ENCODE measurements around the gene MYOM1.
A peak's percentile ranks its signal among the peaks of the same experiment; 100 is the strongest.
"Not testable (repeated sequence)": the region's sequence is repeated elsewhere in the genome, so short reads cannot be mapped to it uniquely, and the experiment has no call there.

The MYOM1 gene

DNA sequence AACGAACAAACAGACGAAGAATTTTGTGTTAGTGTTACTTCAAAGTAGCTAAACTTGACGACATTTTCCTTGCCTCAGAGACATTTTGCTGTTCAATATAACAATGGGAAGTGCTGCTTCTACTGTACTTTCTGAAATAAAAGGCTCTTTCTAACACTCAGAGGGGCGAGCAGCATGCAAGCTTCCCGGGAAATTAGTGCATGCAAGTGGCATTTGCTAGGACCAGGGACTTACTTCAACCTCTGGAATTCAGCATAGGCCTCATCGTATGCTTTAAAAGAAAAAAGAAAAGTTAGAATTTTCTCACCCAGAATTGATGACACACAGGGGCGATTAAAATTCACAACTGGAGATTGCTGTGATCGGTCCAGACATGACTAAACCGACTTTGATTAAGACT lies 144.3 kb downstream of the MYOM1 start:
- no peak for DNase-seq

DNA sequence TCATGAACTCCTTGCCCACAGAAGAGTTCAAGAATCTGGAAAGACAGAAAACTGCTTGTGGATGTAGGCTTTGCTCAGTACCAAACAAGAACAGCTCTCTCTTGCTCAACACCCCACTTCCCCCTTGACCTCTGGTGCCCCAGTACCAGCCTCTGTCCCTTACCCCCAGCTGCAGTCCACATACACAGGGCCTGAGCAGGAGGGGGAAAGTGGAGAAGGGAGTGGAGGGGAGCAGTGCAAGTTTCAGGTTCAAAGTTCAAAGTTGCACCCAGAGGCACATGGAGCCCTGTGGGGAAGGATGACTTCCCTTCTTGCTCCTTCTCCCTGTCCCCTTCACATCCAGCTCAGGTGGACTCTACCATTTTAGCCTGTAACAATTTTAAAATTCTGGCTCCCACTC lies 145.7 kb downstream of the MYOM1 start:
- DNase-seq = no peak

DNA sequence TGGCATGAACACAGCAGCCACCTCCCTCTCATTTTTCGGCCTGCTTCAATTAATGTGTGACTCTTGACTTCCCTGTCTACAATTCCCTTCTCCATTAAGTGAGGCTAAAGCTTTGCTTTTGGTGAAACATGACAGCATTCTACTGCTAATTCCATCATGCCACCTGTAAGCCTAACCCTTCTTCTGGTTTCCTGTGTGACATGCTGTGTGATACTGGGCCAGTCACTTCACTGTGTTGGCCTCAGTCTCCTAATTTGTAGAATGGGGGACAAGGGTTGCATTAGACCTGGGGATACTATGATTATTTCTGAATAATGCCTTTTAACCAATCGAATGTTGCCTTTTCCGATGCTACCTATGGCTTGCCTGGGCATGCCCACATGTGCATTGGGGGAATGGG lies 146.4 kb downstream of the MYOM1 start:
- not testable (repeated sequence) for DNase-seq

DNA sequence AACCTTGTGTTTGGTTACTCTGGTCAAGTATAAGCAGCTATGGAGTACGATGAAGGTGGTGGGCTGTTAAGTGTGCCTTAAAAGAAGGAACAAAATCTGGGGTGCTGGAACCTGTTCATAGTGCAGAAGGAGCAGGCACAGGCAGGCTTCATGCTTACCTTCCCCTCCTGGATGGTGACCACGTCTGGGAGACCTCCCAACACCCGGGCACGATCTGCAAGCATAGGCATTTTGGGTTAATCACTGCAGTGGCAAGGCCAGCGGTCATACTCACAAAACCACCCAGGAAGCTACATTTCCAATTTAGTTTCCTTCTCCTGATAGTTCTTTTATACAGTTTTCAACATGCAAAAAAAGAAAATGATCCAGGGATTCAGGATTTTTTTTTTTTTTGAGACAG lies 148.1 kb downstream of the MYOM1 start:
- no peak for DNase-seq

DNA sequence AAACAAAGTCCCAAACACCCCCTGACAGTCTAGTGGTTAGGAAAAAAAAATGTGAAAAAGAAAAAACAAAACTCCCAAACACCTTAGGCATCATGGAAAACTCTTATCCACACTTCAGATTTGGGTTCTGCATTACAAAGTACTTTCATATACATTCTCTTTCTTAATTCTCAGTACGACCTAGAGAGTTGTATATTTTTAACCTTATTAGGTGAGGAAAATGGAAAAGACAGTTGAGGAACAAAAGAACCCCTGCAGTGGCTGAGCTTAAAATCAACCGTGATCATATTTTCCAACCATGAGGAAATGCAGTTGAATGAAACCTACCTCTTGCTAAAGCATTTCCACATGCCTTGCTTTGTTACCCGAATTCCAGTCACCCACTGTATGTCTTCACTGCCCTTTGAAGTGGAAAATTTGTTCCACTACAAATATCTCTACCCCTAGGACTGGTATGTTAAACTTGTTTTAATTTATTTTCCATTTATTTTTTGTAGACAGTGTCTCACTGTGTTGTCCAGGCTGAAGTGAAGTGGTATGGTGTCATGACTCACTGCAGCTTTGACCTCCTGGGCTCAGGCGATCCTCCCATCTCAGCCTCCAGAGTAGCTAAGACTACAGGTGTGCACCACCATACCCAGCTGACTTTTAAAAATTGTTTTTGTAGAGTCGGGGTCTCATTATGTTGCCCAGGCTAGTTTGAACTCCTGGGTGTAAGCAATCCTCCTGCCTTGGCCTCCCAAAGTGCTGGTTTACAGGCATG lies 149.9 kb downstream of the MYOM1 start:
- DNase-seq = no peak

DNA sequence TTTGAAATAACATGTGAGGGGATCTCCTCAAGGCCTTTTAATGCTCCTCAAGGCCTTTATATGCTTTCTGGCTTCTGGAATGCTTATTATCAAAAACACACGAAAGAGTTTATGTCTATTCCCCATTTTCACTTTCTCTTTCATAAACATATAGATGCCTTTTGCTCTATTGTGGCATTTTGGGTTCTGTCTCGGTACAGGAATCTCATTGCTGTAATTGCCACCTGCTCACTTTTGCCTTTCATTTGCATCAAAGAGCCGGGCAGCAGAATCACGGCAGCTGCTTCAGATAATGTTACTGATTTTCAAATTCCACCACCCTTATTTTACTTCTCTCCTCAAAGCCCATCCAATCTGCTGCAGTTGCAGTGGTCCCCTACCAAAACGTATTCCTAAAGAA lies 152.0 kb downstream of the MYOM1 start:
- DNase-seq = no peak

DNA sequence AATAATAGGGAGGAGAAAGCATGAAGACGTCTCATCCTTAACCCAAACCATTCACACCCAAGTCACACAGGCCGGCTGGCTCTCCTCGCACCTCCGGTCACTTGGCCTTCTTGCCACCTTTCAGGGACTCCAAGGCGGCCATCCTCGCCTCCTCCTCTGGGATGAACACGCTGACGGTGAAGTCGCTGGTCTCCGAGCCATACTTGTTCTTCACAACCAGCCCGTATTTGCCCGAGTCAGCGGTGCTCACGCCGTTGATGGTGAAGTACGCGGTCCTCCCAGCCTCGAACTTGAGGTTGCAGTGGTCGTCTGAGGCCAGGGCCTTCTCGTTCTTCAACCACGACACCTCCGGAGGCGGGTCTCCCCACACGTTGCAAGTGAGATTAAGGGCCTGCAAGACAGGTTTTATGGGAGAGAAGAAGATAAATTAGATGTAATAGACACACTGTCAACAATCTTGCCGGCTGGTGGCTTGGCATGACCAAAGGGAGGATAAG lies 152.6 kb downstream of the MYOM1 start:
- no peak for DNase-seq

DNA sequence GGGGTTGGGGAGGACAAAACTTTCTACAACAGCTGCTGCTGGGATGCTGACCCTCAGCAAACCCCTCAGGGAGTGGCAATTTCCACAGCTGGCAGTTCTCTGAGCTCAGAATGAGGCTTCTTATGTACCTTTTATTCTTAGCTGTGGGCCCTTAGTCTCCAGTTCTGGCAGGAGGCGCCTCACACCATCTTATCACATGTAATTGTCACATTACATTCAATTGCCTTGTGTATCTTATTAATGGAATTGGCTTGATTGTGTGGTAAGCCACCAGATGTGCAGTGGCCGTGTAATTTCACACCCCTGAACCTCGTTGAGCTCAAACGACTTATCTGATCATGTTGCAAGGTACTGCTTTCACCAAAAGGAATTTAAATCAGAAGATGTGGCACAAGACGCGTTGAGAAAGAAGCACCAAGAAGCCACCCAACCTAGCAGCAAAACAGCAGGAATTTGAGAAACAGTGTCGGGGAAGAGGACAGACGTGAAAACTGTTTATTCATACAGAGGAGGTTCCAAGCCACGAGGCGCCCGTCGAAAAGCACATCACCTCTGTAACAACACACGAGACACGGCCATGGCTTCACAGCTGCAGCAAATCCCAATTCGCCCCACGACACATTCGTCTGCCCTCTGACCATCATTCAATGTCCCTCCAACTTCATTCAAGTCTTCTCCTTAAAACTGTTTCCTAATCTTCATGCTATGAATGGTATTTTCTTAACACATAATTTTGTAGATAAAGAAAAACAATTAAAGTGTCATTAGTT lies 153.2 kb downstream of the MYOM1 start:
- DNase-seq = no peak

DNA sequence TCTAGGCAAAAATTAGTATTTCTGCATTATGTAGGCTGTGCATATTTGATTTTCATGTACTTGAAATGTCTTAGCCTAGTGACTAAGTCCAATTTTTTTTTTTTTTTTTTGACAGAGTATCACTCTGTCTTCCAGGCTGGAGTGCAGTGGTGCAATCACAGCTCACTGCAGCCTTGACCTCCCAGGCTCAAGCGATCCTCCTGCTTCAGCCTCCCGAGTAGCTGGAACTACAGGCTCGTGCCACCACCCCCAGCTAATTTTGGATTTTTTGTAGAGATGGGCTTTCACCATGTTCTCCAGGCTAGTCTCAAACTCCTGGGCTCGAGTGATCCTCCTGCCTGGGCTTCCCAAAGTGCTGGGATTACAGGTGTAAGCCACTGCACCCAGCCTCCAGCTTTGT lies 156.0 kb downstream of the MYOM1 start:
- not testable (repeated sequence) for DNase-seq

DNA sequence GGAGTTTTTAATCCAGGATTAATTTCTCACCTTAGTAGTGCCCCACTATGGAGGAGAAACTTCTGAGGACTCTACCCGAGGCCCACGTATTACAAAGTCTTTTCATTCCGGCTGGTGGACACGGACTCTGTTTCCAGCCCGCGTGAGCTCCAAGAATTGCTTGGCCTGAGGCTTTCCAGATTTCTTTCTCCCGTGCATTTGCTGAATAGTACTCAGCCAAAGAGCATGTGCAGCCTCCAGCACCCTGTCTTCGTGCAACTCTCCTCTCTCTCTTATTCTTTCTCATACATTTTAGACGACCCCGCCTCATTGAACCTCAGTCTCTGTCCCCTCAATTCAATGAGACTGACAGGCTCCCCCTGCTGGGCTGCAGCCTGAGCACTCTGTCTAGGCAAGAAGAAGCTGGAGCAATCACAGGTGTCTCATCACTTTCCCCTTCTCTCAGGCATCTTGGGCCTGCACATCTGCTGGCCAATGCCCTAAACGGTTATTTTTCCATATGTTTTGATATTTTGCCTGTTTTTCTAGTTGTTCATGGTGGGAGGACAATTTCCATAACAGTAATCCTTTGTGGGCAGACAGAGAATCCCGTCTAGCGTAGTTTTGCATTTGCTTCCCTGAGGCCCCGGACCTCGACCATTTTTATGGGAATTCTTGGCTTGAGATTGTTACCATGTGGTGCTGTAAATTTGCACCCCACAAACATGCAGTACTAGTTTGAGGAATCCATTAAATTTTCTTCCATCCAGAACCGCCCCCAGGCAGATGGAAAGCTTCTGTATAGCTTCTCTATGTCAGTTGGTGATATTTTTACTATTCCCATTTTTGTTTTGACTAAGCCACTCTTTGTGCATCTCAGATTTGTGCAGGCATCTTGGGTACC lies 156.7 kb downstream of the MYOM1 start:
- DNase-seq = peak; percentile 54

DNA sequence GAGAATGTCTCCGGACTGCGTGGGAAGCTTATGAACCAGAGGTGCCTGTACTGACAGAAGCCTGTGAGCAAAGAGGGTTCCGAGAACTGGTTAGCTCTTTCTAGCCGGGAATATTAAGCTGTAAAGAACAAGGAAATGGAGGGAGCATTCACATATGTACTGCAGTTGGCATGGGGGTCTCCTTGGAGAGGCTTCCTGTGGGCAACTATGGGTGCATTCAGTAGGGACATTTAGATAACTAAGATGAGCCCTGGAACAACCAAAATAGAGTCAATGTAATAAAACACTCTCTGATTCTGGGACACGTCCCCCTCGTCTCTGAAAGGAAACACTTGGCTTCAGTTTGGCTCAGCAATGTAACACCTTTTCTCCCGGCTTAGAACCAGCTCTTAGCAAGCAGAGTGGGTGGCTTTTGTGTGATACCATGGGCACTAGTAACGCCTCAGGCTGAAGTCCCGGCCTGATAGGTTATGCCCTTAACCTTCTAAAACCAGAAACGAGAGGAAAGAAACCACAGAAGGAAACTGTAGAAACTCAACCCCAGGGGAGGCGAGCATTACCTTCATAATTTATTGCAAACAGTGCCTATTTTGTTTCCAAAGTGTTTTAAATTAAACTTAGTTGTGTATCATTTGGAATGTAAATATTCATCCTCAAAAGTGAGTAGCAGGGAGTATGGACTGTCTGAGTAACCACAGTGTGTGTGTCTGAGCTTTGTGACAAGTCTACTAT lies 158.0 kb downstream of the MYOM1 start:
- no peak for DNase-seq

DNA sequence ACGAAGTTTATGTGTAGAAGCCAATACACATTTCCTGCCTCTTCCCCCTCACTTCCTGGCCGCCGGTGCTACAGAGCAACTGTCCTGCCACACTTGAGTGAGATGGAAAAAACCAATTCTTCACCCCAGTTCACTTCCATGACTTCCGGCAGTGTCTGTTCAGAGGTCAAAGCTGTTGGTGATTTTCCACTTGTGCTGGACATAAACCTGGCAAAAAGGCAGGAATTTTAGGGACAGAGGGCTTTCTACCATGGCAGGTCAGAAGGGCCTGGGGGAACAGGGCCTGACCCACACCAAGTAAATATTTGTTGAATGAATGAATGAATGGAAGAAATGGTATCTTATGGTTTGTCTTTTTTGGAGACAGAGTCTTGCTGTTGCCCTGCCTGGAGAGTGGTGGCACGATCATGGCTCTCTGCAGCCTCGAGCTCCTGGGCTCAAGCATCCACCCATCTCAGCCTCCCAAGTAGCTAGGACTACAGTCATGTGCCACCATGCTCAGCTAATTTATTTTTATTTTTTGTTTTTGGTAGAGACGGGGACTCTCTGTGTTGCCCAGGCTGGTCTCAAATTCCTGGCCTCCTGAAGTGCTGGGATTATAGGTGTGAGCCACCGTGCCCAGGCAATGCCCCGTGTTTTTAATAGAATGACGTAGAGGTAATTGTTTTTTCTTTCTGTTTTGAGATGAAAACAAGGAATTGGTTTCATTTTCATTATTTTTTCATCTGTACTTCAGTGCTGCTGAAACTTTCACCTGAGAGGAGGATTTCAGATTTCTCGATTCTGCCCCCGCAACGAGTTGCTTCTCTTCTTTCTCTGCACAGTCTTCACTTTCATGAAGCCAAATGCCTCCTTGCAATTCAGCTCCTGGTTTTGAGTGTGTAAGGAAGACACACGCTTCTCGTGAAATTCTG lies 158.8 kb downstream of the MYOM1 start:
- no peak for DNase-seq

DNA sequence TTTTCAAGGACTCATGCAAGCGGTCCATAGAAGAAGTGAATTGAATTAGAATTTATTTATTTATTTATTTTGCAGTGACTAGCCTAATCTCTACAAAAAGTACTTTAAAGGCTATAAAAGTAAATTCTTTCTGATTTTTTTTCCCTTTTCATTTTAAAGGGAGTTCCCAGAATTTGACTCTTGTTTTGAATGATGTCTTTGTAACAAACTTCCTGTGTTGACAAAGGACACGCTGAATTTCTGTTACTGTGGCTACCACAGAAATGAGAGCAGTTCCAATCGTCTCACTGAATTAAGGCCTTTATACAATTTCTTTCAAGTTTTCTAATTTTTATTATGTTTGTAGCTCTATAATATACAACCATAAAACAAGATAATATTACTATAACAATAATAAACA lies 160.5 kb downstream of the MYOM1 start:
- DNase-seq = no peak

DNA sequence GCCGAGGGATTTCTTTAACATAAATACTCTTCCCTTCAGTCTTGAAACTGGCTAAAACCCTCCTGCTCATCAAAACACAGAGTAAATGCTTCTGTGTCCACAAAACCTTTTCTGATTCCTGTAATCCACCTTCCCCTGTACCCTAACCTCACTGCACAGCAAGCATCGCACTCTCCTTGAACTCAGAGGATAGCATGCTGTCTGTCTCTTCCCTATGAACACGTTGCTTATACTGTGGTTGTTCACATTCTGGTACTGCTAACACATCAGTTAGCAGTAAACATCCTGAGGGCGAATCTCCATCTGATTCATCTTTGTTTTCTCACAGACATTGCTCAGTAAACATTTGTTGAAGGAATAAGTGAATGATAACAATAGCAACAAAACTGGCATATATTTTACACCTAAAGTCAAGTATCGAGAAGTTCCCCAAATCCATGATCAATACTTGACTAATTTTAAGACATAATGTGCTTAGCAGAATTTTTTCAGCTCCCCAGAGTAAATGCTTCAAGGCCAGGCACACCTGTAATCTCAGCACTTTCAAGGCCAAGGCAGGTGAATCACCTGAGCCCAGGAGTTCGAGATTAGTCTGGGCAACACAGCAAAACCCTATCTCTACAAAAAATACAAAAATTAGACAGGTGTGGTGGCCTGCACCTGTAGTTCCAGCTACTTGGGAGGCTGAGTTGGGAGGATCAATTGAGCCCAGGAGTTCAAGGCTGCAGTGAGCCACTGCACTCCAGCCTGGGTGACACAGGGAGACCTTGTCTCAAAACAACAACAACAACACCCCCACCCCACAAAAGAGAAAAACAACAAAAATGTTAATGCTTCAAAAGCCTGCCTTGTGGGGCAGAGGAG lies 161.2 kb downstream of the MYOM1 start:
- no peak for DNase-seq

DNA sequence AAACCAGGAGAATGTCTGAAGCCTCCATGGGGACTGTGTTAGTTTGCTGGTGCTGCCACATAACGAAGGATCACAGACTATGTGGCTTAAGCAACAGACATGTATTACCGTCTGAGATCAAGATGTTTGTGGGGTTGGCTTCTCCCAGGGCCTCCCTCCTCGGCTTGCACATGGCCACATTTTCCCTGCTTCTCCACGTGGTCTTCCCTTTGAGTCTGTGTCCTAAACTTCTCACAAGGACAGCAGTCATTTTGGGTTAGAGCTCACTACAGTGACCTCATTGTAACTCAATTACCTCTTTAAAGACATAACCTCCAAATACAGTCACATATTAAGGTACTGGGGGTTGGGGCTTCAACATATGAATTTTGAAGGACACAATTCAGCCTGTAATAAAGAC lies 162.2 kb downstream of the MYOM1 start:
- no peak for DNase-seq

DNA sequence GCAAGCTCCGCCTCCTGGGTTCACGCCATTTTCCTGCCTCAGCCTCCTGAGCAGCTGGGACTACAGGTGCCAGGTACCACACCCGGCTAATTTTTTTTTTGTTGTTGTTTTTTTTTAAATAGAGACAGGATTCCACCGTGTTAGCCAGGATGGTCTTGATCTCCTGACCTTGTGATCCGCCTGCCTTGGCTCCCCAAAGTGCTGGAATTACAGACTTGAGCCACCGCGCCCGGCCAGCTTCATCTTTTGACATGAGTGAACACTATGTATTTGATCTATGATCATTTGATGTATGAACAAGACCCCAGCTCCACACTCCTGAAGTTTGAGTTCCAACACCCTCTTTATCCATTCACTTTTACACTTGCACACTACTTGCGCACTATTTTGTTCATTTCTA lies 163.5 kb downstream of the MYOM1 start:
- no peak for DNase-seq

DNA sequence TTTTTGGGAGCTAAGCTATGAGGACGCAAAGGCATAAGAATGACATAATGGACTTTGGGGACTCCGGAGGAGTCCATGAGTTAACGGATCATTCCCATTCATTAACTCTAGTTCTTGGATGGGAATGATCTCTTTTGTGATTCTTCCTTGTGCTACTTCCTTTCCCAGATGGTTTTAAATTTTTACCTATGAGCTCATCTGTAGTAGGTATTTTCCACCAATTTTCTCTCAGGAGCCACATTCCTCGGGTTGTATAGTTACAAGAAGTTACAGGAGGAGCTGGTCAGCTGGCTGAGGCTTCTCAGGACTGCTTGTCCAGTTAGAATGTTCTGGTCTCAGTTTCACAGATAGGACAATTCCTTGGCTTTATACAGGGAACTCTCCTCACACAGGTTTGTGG lies 164.0 kb downstream of the MYOM1 start:
- no peak for DNase-seq

DNA sequence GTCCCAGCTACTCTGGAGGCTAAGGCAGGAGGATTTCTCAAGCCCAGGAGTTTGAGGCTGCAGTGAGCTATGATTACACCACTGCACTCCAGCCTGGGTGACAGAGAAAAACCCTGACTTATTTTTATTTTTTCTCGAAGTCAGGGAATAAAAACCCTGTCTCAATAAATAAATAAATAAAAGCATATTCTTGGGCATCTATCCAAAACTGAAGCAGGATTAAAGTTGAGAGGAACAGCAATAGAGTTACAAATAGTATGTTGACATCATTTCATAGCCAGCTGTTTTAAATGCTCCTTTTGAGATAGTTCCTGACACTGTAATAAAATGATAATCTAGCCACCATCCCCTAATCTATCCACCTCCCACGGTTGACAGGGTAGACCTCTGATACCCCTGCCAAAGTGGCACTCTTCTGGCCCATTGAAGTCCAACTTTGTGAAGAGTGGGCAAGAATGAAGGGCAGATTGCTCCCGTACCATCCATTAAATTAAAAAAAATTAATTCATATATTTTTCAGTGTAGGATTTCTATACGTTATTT lies 164.5 kb downstream of the MYOM1 start:
- DNase-seq = no peak

DNA sequence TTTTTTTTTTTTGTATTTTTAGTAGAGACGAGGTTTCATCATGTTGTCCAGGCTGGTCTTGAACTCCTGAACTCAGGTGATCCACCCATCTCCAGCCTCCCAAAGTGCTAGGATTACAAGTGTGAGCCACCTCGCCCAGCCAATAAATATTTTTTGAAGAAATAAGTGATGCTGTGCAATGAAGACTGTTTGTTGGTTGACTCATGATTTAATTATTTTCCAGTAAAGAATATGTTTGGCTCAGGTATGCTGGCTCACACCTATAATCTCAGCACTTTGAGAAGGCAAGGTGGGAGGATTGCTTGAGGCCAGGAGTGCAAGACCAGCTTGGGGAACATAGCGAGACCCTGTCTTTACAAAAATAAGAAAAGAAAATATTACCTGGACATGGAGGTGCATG lies 165.0 kb downstream of the MYOM1 start:
- DNase-seq = no peak

DNA sequence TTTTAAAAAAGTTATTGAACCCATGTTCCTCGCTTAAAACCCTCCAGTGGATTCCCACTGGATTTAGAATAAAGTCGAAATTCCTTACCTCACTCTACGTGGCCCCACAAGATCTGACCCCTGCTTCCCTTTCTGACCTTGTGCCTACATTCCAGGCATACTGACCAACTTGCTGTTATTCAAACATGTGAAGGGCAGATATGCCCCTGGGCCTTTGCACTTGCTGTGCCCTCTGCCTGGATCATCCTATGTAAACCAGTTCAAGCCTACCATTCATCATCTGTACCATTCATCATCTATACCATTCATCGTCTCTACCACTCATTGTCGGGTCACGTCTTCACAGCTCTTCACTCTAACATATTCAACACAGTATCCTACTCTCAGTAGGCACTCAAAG lies 165.6 kb downstream of the MYOM1 start:
- no peak for DNase-seq
